Ovary (tissue), 10 donors: ENCODE measurements around the gene STX1A. TPM values are rescaled to one million over a fixed set of nuclear protein-coding genes. Genes with fewer than 3 reads are reported as not detected.

Source experiments
- DNase-seq, 5 donors: peaks; one replicate each; pipeline ENCODE4 v3.0.0-alpha.2; 2019 to 2020
- H3K27ac ChIP-seq, 2 donors: fragments of 200-600 bp; one replicate each; pipeline versions ENCODE4 v1.5.1 to v1.8.0; 2019 to 2022
- H3K27me3 ChIP-seq: fragments of 200-600 bp; one replicate; pipeline ENCODE4 v1.8.0; 2022
- H3K36me3 ChIP-seq: fragments of 200-600 bp; sonication (generic); one replicate; pipeline ENCODE4 v1.5.1; 2019
- H3K4me1 ChIP-seq: one replicate; pipeline ENCODE4 v1.8.1; 2013; ENCODE audit warnings: mild to moderate bottlenecking, moderate library complexity; ENCODE audit not compliant: insufficient read depth
- H3K4me3 ChIP-seq: fragments of 200-600 bp; sonication (generic); one replicate; pipeline ENCODE4 v1.5.1; 2017
- H3K9me3 ChIP-seq, 2 donors: fragments of 200-600 bp in 1 of 2; sonication (generic) in 1 of 2; one replicate each; pipeline versions ENCODE4 v1.5.1 to v1.8.1; 2013 to 2019; ENCODE audit warnings: mild to moderate bottlenecking in 1 of 2, moderate library complexity in 1 of 2
- EP300 ChIP-seq: sonication (generic); formaldehyde crosslinking; IDR thresholded peaks from one replicate; pipeline ENCODE4 v1.6.1; 2017; ENCODE audit warnings: antibody characterized with exemption
- POLR2A ChIP-seq: fragments of 450-650 bp; IDR thresholded peaks from one replicate; pipeline ENCODE4 v1.6.1; 2017; ENCODE audit warnings: antibody characterized with exemption, mild to moderate bottlenecking, moderate library complexity
- WGBS, 3 donors: extraction: QIAGEN DNeasy Blood & Tissue Kit in 1 of 3; methylation state at CpG; one replicate each; pipeline versions ENCODE4 v1.1.5 to v1.1.7; 2013 to 2017; 5-methylcytosine and 5-hydroxymethylcytosine counted together
- intact Hi-C, 4 donors: fragments of 100-400 bp; cut with DNase I; formaldehyde crosslinking; loops; one replicate each; pipeline versions ENCODE4 v1.11.0 to v1.15.1; 2022 to 2023
- long read RNA-seq, 3 donors: library from polyadenylated mRNA in 2 of 3; unstranded in 2 of 3; transcript quantifications; one replicate each; pipeline ENCODE4 v2.0.0 and lab custom pipeline, GENCODE V29; 2021 to 2026
- polyA plus RNA-seq, 2 donors: library from polyadenylated mRNA; stranded (reverse); fragments of 200-250 nt in 1 of 2; fragments of 350-450 nt in 1 of 2; fragmentation: Illumina TruSeq in 1 of 2; extraction: RNeasy Lipid Tissue Mini Kit (QIAGEN cat#74804) in 1 of 2; gene quantifications; one replicate each; pipeline ENCODE4 v1.2.3, GENCODE V29; 2013 to 2014
- total RNA-seq, 7 donors: library from RNA; depleted of rRNA in 2 of 7; stranded (reverse); fragments of >200 nt in 2 of 7; fragmentation: NEBNext Ultra II Directional in 3 of 7; extraction: Animal tissue kit (Norgen Biotek cat#: 25700) in 3 of 7; gene quantifications; one replicate each; pipeline versions ENCODE4 v1.1.0 to v1.2.4, GENCODE V29; 2016 to 2023
- TF ChIP-seq, protein P1 (sequence below), 3 donors: fragments of 450-650 bp in 2 of 3; fragments of 200-600 bp in 1 of 3; IDR thresholded peaks; one replicate each; pipeline versions ENCODE4 v1.5.1 to v1.8.0; 2016 to 2022; ENCODE audit warnings: antibody characterized with exemption in 3 of 3, mild to moderate bottlenecking in 1 of 3
- donor health status: DM: no; HTN: no; CAD: no; lungs with moderate emphysema.
- donor health status: DM: no; HTN: no; CAD: no.
- donor health status: Bipolar disorder and iron deficiency.
- donor health status: DM: yes; HTN: yes; CAD: no.
- donor health status: DM: no; HTN: no; CAD: no.
- donor health status: DM: yes; HTN: yes; CAD: no.

STX1A gene
- total RNA-seq (10 to 100 TPM in 1 of 7 donors, 1 to 10 TPM in 6; 4.5 to 11.3 (median 6.4) TPM), polyA plus RNA-seq (1 to 10 TPM; 1.6 to 5.1 TPM)
- long read RNA-seq, donor 1, partial matches to known transcripts, result 0 of 8 reads
- long read RNA-seq, donor 1, other reads (novel, unspliced or antisense), result 7 of 8 reads
- long read RNA-seq, donor 2, partial matches to known transcripts, result 0 of 1 reads
- long read RNA-seq, donor 2, other reads (novel, unspliced or antisense), result 0 of 1 reads
- long read RNA-seq, donor 3, partial matches to known transcripts, result 4 of 7 reads
- long read RNA-seq, donor 3, other reads (novel, unspliced or antisense), result 3 of 7 reads

DNA sequence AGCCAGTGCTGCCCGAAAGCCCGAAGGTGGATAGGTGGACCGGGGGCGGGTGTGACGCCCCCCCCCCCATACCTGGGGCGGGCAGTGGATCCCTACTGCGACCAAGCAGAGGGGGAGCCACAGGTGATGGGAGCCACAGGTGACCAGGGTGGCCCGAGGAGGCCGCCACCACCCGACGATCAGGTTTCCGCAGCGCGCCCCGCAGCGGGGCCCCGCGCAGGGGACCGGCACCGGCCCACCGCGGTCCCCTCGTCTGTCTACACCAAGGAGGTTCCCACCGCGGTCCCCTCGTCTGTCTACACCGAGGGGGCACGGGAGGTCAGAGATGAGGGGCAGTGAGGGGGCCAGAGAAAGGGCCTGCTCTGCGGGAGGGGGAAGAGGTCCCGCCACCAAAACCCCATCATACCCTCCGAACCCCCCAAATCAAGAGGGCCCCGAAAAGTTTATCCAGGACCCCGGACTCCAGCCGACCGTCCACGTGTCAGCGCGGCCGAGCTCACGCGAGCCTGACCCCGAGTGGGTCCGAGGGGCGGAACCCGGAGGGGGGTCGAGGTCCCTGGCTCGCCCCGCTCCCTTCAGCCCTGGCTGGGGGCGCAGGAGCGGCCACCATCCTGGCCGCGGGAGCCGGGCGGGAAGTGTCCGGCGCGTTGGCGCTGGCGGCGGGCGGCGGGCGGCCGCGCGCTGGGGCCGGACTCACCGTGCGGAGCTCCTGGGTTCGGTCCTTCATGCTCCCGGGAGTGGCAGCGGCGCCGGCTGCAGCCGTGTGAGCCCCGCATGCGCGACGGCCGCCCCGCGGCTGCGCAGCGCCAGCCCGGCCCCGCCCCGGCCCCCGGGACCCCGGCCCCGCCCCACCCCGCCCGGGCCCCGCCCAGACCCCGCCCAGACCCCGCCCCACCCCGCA is at the start of gene STX1A:
Gene STX1A (minus strand): TSS at position 765 of the 901 bp plus-strand sequence. CDS start 38 bp downstream, at position 727.
- Histone ChIP-seq H3K27ac (no peak within 1 kb of the TSS), H3K36me3 (no peaks in the 10 kb centered on the region)
- intact Hi-C loops, result no loop called here

DNA sequence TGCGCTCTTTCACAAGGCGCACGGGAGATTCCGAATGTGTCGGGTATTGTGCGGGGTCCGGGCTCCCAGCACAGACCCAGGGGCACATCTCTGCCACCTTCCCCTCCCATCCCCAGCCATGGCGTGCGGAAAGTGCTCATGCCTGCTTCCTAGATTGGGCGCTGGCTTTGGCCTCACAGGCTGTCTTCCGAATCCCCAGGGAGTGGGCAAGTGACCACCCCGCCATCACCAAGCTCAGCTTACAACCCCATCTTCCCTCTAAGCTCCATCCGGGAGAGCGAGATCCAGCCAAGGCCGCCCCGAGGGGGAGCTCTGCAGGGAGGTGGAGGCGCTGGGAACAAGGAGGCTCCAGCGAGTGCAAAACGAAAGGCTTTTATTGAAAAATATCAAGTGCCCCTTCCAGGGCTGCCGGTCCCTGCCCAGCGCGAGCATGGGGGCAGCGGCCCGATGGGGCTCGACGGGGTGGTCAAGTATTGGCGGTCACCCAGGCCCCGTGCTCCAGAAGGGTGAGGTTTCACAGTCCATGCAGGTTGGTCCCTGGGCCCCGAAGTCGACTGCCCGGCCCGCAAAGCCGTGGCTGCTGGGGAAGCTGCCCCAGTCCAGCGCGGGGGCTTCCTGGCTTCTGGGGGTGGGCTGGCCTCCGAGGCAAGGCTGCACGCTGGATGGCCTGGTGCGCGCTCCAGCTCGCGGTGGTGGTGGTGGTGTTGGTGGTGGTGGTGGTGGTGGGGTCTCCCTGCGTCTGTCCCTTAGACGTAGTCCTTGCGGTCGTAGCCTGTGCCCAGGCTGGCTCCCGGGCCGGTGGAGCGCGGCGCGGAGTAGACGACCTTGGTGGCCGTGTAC is 49.4 kb upstream of the STX1A start:
- no peak for DNase-seq
- Histone ChIP-seq H3K4me1 (no peaks in the 10 kb centered on the region), H3K36me3 (no peaks in the 10 kb centered on the region), H3K27me3 (no peaks in the 10 kb centered on the region), H3K4me3 (peak overlapping the region; percentile 18), H3K9me3 (no peaks in the 10 kb centered on the region), H3K27ac (no peak overlapping the region)
- WGBS, 3 donors, result 21 to 32% (median 27%) methylated on average over 38 to 53 of the region's 53 CpGs
- intact Hi-C loops, result no loop called here
- TF ChIP-seq, protein P1, sequence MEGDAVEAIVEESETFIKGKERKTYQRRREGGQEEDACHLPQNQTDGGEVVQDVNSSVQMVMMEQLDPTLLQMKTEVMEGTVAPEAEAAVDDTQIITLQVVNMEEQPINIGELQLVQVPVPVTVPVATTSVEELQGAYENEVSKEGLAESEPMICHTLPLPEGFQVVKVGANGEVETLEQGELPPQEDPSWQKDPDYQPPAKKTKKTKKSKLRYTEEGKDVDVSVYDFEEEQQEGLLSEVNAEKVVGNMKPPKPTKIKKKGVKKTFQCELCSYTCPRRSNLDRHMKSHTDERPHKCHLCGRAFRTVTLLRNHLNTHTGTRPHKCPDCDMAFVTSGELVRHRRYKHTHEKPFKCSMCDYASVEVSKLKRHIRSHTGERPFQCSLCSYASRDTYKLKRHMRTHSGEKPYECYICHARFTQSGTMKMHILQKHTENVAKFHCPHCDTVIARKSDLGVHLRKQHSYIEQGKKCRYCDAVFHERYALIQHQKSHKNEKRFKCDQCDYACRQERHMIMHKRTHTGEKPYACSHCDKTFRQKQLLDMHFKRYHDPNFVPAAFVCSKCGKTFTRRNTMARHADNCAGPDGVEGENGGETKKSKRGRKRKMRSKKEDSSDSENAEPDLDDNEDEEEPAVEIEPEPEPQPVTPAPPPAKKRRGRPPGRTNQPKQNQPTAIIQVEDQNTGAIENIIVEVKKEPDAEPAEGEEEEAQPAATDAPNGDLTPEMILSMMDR (IDR thresholded peaks at IDR 0.05), result no peak
- TF ChIP-seq EP300, result no peak
- no peak for TF ChIP-seq POLR2A

More for the DNA sequence above, at the start of gene STX1A:
- peak; percentile 55 to 82 (median 58) for DNase-seq
- Histone ChIP-seq H3K27me3 (no peaks in the 10 kb centered on the region), H3K4me3 (peak within 1 kb of the TSS; percentile 70), H3K9me3 (no peaks in the 10 kb centered on the region), H3K4me1 (no peaks in the 10 kb centered on the region)
- WGBS, 3 donors, result 1 to 2% (median 1%) methylated on average over 44 to 95 of the region's 96 CpGs
- TF ChIP-seq EP300 (no peak), POLR2A (no peak)
- TF ChIP-seq, protein P1 (IDR thresholded peaks at IDR 0.05), result no peak

DNA sequence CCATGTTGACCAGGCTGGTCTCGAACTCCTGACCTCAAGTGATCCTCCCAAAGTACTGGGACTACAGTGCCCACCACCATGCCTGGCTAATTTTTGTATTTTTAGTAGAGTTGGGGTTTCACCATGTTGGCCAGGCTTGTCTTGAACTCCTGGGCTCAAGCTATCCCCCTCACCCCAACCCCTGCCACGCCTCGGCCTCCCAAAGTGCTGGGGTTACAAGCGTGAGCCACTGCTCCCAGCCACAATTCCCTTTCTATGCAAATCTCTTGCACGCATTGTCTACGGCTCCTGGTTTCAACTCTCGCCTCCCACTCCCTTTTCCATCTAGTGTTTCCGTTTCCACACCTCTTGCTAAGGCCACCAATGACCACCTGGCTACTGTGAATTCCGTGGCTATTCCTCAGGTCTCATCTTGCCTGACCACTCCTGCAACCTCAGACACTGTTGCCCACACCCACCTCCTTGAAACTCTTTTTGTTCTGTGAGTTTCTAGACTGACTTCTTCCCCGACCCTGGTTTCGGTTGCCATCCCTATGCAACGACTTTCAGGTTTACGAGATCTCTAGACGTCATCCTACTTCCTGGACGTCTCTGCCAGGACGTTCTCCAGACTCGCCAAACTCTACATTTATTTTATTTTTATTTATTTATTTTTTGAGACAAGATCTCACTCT is 47.2 kb upstream of the STX1A start:
- no peaks in the 10 kb centered on the region for H3K27me3 ChIP-seq
- no peaks in the 10 kb centered on the region for H3K9me3 ChIP-seq
- no peak overlapping the region for H3K4me3 ChIP-seq
- no peaks in the 10 kb centered on the region for H3K36me3 ChIP-seq
- intact Hi-C loops, result no loop called here
- DNase-seq, result no peak
- H3K27ac ChIP-seq, result no peak overlapping the region
- TF ChIP-seq EP300 (no peak), POLR2A (no peak)
- TF ChIP-seq, protein P1 (IDR thresholded peaks at IDR 0.05), result no peak
- H3K4me1 ChIP-seq, result no peaks in the 10 kb centered on the region
- 78 to 81% (median 79%) methylated on average over 17 of the region's 17 CpGs for WGBS, 3 donors

DNA sequence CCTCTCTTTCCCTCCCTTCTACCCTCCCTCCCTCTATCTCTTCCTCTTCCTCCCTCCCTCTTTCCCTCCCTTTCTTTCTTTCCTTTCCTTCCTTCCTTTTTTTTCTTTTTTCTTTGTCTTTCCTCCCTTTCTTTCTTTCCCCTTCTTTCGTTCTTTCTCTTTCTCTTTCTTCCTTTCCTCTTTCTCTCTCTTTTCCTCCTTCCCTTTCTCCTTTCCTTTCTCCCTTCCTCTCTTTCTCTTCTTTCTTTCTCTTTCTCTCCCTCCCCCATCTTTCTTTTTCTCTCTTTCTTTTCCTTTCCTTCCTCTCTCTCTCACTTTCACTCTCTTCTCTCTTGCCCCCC is 43.2 kb upstream of the STX1A start:
- no peak for DNase-seq
- H3K4me1 ChIP-seq, result no peaks in the 10 kb centered on the region
- TF ChIP-seq POLR2A, result no peak
- TF ChIP-seq, protein P1 (IDR thresholded peaks at IDR 0.05), result no peak
- H3K27ac ChIP-seq, result no peak overlapping the region
- 79 to 84% (median 84%) methylated on average over 1 of the region's 1 CpG for WGBS, 3 donors
- H3K4me3 ChIP-seq, result no peak overlapping the region
- no peaks in the 10 kb centered on the region for H3K36me3 ChIP-seq
- H3K27me3 ChIP-seq, result no peaks in the 10 kb centered on the region
- no peaks in the 10 kb centered on the region for H3K9me3 ChIP-seq
- intact Hi-C loops, result no loop called here
